Stromal cell of bone marrow (primary cell): ENCODE measurements around the gene ATP2C2.
"Not testable (repeated sequence)": the region's sequence is repeated elsewhere in the genome, so short reads cannot be mapped to it uniquely, and the experiment has no call there.

Experiments
- DNase-seq: peaks from one replicate; pipeline ENCODE4 v3.0.0-alpha.2; 2012; ENCODE audit warnings: low read depth

Gene ATP2C2

GRCh38 chr16:84368308-84368996, at the start of gene ATP2C2:
Gene ATP2C2, plus strand, starts transcription at chr16:84368538. Its CDS starts 78 bp downstream, at chr16:84368616.
- DNase-seq = no peak

- DNase-seq = no peak
Measured at GRCh38 chr16:84319146-84319760, 49.1 kb upstream of the ATP2C2 start.

- DNase-seq = no peak
Measured at GRCh38 chr16:84320511-84320910, 47.8 kb upstream of the ATP2C2 start.

- no peak for DNase-seq
Measured at GRCh38 chr16:84321932-84322331, 46.4 kb upstream of the ATP2C2 start.

- no peak for DNase-seq
Measured at GRCh38 chr16:84322749-84323148, 45.6 kb upstream of the ATP2C2 start.

GRCh38 chr16:84323606-84324005, 44.7 kb upstream of the ATP2C2 start:
- DNase-seq = no peak

- DNase-seq = no peak
Measured at GRCh38 chr16:84324434-84325262, 43.7 kb upstream of the ATP2C2 start.

- DNase-seq = no peak
Measured at GRCh38 chr16:84326545-84326944, 41.8 kb upstream of the ATP2C2 start.

- DNase-seq = no peak
Measured at GRCh38 chr16:84327926-84328505, 40.3 kb upstream of the ATP2C2 start.

GRCh38 chr16:84329016-84329415, 39.3 kb upstream of the ATP2C2 start:
- no peak for DNase-seq

- DNase-seq = no peak
Measured at GRCh38 chr16:84329843-84330684, 38.3 kb upstream of the ATP2C2 start.

- no peak for DNase-seq
Measured at GRCh38 chr16:84330685-84331050, 37.7 kb upstream of the ATP2C2 start.

- DNase-seq = peak; percentile 10
Measured at GRCh38 chr16:84331998-84332780, 36.1 kb upstream of the ATP2C2 start.

GRCh38 chr16:84332975-84333684, 35.2 kb upstream of the ATP2C2 start:
- DNase-seq = no peak

GRCh38 chr16:84334058-84334457, 34.3 kb upstream of the ATP2C2 start:
- no peak for DNase-seq

- DNase-seq = no peak
Measured at GRCh38 chr16:84334482-84334881, 33.9 kb upstream of the ATP2C2 start.

GRCh38 chr16:84337236-84337635, 31.1 kb upstream of the ATP2C2 start:
- not testable (repeated sequence) for DNase-seq

- no peak for DNase-seq
Measured at GRCh38 chr16:84339311-84339710, 29.0 kb upstream of the ATP2C2 start.

GRCh38 chr16:84339766-84340165, 28.6 kb upstream of the ATP2C2 start:
- DNase-seq = no peak

- no peak for DNase-seq
Measured at GRCh38 chr16:84340325-84341040, 27.9 kb upstream of the ATP2C2 start.
